Activated CD4-positive, alpha-beta T cell treated with anti-CD3 and anti-CD28 coated beads, Interleukin-2, amount 10 ng/mL, durations not matched to agents 24 days and 14 days (primary cell): ENCODE results near the gene BTG2. TPM values are rescaled to one million over a fixed set of nuclear protein-coding genes. Genes with fewer than 3 reads are reported as not detected.

ENCODE experiments used
- DNase-seq: peaks from one replicate; pipeline ENCODE4 v3.0.0; 2022
- H3K27ac Mint-ChIP-seq: one replicate; pipeline ENCODE4 v1.8.0; 2022; ENCODE audit warnings: mild to moderate bottlenecking, mixed read lengths
- H3K27me3 Mint-ChIP-seq: one replicate; pipeline ENCODE4 v1.8.0; 2022; ENCODE audit warnings: mixed read lengths
- H3K36me3 Mint-ChIP-seq: one replicate; pipeline ENCODE4 v1.8.0; 2022; ENCODE audit warnings: low read depth, mild to moderate bottlenecking, mixed read lengths
- H3K4me1 Mint-ChIP-seq: one replicate; pipeline ENCODE4 v1.8.0; 2021; ENCODE audit warnings: mixed read lengths
- H3K4me3 Mint-ChIP-seq: one replicate; pipeline ENCODE4 v1.8.0; 2022; ENCODE audit warnings: mild to moderate bottlenecking, moderate library complexity, mixed read lengths
- H3K9me3 Mint-ChIP-seq: one replicate; pipeline ENCODE4 v1.8.0; 2021; ENCODE audit warnings: mixed read lengths
- intact Hi-C: fragments of 100-400 bp; cut with micrococcal nuclease; formaldehyde crosslinking; loops from one replicate; pipeline ENCODE4 v1.15.1; 2023
- total RNA-seq: library from RNA; stranded (reverse); gene quantifications from 2 replicates; pipeline ENCODE4 v1.2.3, GENCODE V29; 2022

Gene BTG2
- total RNA-seq, 1 donor from 2014 or later, result 108 TPM

DNA sequence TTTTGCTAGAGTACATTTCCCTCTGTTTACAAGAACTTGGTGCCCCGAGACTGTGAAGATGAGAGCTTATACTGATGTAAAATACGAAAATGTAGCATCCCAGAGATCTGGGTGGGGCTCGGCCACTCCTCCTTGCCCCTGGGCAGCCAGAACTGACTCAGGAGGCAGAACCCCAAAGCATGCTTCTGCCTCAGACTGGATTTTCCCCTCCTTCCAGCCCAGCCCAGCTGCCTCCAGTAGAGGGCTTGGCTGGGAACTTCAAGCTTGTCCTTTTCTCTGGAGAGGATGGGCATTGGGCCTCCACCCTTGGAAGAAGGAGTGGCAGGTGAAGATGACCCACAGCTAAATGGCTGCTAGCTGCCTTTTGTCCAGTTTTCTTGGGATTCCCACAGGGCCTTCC lies 24.3 kb upstream of the BTG2 start:
- Mint-ChIP-seq H3K27ac (peak overlapping the region; percentile 28), H3K27me3 (no peaks in the 10 kb centered on the region), H3K4me1 (peaks cover 52% of the 10 kb centered on the region), H3K9me3 (no peaks in the 10 kb centered on the region), H3K4me3 (no peak overlapping the region), H3K36me3 (no peaks in the 10 kb centered on the region)
- intact Hi-C loops, result no loop called here
- no peak for DNase-seq

DNA sequence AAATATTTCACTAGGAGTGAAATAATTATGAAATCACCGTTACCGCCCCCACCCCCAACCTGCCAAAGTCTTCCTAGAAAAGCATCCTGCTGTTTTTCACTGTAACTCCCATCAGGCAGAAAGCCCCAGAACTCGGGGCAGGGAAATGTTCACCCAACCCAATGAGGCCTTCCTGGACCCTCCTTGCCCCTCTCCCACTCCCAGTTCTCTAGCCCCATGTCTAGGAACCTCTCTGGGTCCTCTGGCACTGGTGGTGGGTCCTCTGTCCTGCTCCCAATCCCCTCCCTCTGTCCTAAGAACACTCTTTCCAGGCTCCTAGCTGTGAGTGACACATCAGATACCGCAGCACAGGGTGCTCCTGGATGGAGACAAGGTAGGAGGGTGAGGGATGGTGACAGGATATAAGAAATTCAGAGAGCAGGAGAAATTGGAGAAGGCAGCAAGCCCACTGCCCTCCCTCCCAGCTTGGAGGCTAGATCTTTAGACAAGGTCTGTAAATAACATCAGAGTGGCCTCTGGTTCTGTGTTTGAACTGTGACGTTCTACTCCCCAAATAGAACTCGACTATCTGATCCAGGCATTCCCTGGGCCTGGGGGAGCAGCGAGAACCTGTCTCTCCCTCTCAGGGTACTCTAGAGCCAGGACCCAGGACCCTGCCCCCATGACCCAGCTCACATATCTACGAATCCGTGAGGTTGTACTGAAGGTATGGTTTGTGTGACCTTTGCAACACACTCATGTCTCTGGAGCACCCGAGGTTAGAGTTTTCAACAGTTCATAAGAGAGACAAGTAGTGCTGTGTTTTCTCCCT lies 23.3 kb upstream of the BTG2 start:
- intact Hi-C loops, result no loop called here
- no peak overlapping the region for H3K4me3 Mint-ChIP-seq
- H3K4me1 Mint-ChIP-seq, result peaks cover 54% of the 10 kb centered on the region
- H3K9me3 Mint-ChIP-seq, result no peaks in the 10 kb centered on the region
- no peaks in the 10 kb centered on the region for H3K27me3 Mint-ChIP-seq
- DNase-seq, result no peak
- H3K27ac Mint-ChIP-seq, result peak overlapping the region; percentile 35
- H3K36me3 Mint-ChIP-seq, result no peaks in the 10 kb centered on the region

DNA sequence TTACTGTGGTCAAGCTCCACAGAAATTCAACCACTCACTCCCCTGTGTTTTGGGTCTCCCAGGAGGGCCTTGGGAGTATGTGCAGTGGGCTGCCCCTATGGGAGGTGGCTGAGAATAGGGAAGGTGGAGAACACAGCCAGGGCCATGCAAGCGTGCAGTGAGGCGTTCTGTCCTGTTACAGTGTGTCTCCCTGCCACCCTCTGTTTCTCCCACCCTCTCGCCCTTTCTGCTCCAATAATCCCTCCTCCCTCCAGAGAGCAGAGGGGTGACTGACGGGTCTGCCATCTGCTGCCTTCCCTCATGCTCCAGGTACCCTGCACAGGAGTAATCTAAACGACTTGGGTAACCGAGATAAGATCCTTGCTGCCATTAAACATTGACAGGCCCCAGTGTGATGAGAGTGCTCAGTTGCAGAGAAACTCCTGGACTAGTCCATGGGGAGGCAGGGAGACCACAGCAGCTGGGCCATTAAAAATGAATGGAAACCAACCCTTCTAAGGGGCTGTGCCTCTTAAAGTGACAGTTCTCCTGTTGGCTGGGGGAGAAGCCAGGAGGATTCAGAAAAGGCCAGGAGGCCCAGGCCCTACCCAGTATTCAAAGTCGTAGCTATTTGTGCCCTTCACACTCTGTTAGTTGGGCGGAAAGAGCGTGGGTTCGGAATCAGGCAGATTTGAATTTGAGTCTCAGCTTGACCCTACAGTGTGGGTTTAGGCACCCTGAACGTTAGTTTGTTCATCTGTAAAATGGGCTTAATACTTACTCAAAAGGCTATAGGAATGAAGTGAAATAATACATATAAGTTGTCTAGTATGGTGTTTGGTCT lies 22.4 kb upstream of the BTG2 start:
- H3K9me3 Mint-ChIP-seq, result no peaks in the 10 kb centered on the region
- H3K4me1 Mint-ChIP-seq, result peaks cover 54% of the 10 kb centered on the region
- intact Hi-C loops, result no loop called here
- H3K4me3 Mint-ChIP-seq, result no peak overlapping the region
- DNase-seq, result no peak
- H3K27ac Mint-ChIP-seq, result peak overlapping the region; percentile 20
- peaks cover 2% of the 10 kb centered on the region for H3K36me3 Mint-ChIP-seq
- peaks cover 2% of the 10 kb centered on the region for H3K27me3 Mint-ChIP-seq

DNA sequence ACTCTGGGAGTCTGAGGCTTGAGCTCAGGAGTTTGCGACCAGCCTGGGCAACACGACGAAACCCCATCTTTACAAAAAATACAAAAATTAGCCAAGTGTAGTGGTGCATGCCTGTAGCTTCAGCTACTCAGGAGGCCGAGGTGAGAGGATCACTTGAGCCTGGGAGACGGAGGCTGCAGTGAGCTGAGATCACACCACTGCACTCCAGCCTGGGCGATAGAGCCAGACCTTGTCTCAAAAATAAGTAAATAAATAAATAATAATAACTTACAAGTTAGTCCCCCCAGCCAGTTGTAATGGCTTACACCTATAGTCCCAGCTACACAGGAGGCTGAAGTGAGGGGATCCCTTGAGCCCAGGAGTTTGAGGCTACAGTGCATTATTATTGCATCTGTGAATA lies 21.7 kb upstream of the BTG2 start:
- peaks cover 2% of the 10 kb centered on the region for H3K27me3 Mint-ChIP-seq
- no peak overlapping the region for H3K4me3 Mint-ChIP-seq
- H3K4me1 Mint-ChIP-seq, result peaks cover 54% of the 10 kb centered on the region
- H3K36me3 Mint-ChIP-seq, result peaks cover 2% of the 10 kb centered on the region
- intact Hi-C loops, result no loop called here
- H3K9me3 Mint-ChIP-seq, result no peaks in the 10 kb centered on the region
- H3K27ac Mint-ChIP-seq, result no peak overlapping the region
- no peak for DNase-seq

DNA sequence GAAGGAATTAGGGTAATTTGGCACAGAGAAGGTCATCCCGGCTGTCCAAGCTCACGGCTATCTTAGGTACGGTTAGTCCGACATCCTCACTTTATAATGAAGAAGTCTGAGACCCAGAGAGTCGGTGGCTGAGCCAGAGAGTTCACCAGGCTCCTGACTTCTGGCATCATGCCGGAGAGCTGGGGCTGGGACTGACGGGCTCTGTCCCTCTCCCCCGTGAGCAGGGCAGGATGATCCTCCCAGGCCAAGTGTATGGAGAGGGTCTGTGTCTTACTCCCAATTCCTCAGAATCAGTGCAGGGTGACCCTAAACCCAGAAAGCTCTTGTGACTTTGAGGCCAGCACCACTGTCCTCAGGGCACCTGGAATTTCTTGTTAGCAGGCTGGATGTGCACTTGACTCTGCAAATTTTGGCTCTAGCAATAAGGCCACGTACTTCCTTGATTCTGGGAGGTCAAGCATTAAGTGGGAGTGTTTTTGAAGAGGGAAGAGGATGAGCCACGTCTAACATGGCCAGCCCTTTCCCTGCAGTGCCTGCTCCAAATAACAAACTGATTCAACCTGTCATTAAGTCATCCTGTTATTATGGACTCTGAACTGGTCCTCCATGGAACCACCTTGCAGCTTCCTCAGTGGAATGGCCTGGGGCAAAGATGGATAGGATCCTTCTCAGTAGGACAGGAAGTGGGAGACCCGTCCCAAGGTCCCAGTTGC lies 20.8 kb upstream of the BTG2 start:
- intact Hi-C loops, result loop anchor here (5.0 kb wide), 1 partner anchor 343 kb away; the partner anchor contains the start of gene ATP2B4
- peaks cover 2% of the 10 kb centered on the region for H3K27me3 Mint-ChIP-seq
- no peaks in the 10 kb centered on the region for H3K9me3 Mint-ChIP-seq
- no peak overlapping the region for H3K4me3 Mint-ChIP-seq
- no peak overlapping the region for H3K27ac Mint-ChIP-seq
- no peak for DNase-seq
- peaks cover 58% of the 10 kb centered on the region for H3K4me1 Mint-ChIP-seq
- peaks cover 2% of the 10 kb centered on the region for H3K36me3 Mint-ChIP-seq

DNA sequence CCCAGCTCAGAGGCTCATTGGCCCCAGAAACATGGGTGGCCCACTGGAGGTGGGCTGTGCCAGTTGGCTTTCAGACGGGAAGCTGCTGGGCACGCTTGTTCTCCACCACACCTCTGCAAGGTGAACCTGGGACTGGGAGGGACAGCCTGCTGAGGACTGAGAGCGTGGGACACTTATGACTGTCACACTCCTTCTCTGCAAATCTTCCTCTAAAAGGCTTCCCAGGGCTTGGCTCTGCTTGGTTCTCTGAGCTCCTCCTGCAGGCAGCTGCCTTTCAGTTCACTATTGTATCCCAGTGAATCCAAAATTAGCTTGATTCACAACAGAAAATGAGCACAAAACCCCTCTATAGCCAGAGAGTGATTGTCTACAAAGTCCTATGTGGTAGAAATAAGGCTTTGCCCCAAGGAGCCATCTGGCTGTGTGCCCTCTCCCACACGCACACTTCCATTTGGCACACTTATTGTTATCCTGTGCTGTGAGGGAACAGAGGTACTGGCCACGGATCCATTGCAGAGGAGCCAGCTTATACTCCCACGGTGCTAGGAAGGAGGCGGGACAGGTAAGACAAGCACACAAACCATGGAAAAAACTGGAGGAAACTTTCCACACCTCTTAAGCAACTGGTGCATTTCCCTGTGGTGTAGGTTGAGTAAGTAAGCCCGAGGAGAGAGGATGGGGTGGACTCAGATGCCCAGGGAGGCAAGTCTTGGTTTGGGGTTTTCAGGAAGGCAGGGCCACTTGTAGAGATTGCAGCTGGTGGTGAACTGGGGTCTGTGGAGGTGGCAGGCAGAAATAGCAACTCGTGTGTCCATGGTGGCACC lies 18.9 kb upstream of the BTG2 start:
- peaks cover 2% of the 10 kb centered on the region for H3K36me3 Mint-ChIP-seq
- intact Hi-C loops, result loop anchor here (5.0 kb wide), 1 partner anchor 341 kb away; the partner anchor contains the start of gene ATP2B4
- H3K27ac Mint-ChIP-seq, result peak overlapping the region; percentile 97
- peaks cover 68% of the 10 kb centered on the region for H3K4me1 Mint-ChIP-seq
- DNase-seq, result peak; percentile 72
- H3K27me3 Mint-ChIP-seq, result peaks cover 2% of the 10 kb centered on the region
- H3K4me3 Mint-ChIP-seq, result peak overlapping the region; percentile 82
- H3K9me3 Mint-ChIP-seq, result no peaks in the 10 kb centered on the region

DNA sequence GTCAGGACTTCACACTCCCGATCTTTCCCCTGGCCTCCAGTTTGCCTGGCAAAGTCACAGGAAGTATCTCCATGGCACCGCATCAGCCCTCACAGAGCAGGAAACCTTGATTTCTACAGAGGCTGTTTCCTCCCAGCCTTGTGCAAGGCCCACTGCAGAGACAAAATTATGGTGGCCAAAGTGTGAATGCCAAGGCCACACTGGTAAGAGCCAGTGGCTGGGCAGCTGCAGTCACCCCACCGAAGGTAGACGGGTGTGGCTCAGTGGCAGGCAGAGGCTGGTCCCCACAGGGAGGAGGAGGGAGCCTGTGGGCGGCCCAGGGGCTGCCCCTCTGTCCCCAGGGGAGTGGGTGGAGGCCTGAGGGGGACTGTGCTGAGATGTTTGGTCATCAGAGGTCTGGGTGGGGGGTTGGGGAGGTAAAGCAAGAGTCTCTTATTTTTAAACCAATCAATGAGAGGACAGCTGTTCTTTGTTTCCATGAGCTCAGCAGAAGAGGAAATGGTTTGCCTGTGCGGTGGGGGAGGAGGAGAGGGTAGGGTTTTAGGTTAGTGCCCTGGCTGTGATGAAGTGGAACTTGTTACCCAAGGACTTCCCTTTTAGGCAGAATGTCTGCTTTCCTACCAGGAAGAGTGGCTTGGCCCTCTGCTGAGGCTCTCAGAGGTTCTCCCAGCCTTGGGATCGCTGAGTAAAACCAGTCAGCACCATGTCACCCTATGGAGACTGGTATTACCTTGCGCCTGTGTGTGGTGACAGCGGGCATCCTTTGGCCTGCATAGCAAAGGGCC lies 18.0 kb upstream of the BTG2 start:
- intact Hi-C loops, result loop anchor here (1.0 to 5.0 kb wide), 2 partner anchors 10 to 340 kb away; partner anchors contain the start of gene ATP2B4
- H3K36me3 Mint-ChIP-seq, result peaks cover 2% of the 10 kb centered on the region
- peaks cover 69% of the 10 kb centered on the region for H3K4me1 Mint-ChIP-seq
- peak overlapping the region; percentile 82 for H3K4me3 Mint-ChIP-seq
- DNase-seq, result peak; percentile 95
- peak overlapping the region; percentile 97 for H3K27ac Mint-ChIP-seq
- H3K9me3 Mint-ChIP-seq, result no peaks in the 10 kb centered on the region
- peaks cover 2% of the 10 kb centered on the region for H3K27me3 Mint-ChIP-seq

DNA sequence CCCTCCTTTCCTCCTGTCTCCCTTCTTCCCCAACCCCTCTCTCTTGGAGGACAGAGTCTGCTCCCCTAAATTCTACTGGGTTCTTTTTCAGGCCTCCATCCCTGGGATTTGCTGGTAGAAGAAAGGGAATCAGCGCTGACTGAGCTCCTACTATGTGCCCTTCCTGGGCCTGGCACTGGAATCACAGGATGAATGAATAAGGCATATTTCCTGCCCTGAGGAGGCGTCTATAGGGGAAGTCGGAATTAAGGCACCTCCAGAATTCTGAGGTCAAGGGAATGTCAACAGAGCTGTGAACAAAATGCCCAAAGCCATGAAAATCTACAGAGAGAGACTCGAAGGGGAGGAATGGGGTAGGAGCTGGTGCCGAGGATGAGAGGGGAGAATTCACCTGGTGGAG lies 17.4 kb upstream of the BTG2 start:
- Mint-ChIP-seq H3K27ac (peak overlapping the region; percentile 97), H3K4me1 (peaks cover 66% of the 10 kb centered on the region), H3K27me3 (peaks cover 2% of the 10 kb centered on the region), H3K4me3 (peak overlapping the region; percentile 82), H3K9me3 (no peaks in the 10 kb centered on the region), H3K36me3 (peaks cover 2% of the 10 kb centered on the region)
- intact Hi-C loops, result loop anchor here (1.0 to 5.0 kb wide), 3 partner anchors 11 to 365 kb away; partner anchors contain the start of gene ATP2B4
- DNase-seq, result no peak

DNA sequence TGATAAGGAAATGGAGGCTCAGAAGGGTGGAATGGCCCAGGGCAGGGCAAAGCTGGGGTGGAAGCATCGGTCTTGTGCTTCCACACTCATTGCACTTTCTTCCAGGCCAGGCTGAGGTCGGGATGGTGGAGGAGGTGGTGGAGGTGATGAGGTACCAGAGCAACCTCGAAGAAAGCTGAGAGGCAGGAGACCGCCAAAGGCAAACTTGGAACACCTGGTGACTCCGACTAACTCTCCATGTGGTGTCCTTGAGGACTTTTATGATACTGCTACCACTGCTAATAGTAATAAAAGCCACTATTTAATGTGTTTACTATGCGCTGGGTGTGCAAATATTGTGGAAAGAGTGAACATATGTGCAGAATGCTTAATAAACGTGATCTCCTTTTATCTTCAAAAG lies 16.9 kb upstream of the BTG2 start:
- intact Hi-C loops, result loop anchor here (2.0 to 5.0 kb wide), 2 partner anchors 339 to 364 kb away; partner anchors contain the start of gene ATP2B4

DNA sequence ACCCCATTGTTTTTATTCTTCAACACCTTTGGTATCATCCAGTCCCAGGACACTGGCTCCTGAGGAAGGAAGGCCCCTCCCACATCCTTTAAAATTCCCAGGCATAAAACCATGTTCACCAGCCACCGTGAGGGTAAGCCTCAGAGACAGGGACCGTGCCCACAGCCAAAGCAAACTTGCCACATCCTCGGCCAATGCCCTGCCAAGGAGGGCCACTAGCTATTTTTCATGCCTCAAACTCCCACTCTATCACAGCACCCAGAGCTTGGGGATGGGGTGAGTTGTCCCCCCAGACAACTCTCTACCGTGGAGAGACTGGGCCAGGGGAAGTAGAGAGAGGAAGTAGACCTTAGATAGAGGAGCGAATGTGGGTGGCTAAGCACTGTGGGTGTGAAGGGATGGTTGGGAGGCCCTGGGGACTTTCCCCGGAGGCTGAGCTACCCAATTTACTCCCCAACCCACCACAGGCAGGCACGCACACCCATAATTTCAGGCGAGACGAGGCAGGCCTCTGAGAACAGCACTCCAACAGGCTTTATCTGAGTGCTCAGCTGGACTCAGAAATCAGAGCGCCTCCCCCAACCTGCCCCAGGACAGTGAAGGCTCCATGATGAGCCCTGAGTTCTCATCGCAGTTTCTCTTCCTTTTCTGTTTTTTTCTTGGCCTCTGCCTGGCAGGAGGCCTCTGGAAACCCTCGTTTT lies 15.9 kb upstream of the BTG2 start:
- Mint-ChIP-seq H3K9me3 (no peaks in the 10 kb centered on the region), H3K4me1 (peaks cover 64% of the 10 kb centered on the region), H3K36me3 (peaks cover 2% of the 10 kb centered on the region), H3K4me3 (peak overlapping the region; percentile 82), H3K27me3 (peaks cover 2% of the 10 kb centered on the region), H3K27ac (peak overlapping the region; percentile 97)
- intact Hi-C loops, result loop anchor here (1.0 to 5.0 kb wide), 5 partner anchors 16 to 363 kb away; partner anchors contain the start of genes ATP2B4 and BTG2
- peak; percentile 97 for DNase-seq

More for the DNA sequence above, 16.9 kb upstream of the BTG2 start:
- Mint-ChIP-seq H3K36me3 (peaks cover 2% of the 10 kb centered on the region), H3K27ac (peak overlapping the region; percentile 97), H3K4me3 (peak overlapping the region; percentile 82), H3K9me3 (no peaks in the 10 kb centered on the region), H3K4me1 (peaks cover 64% of the 10 kb centered on the region), H3K27me3 (peaks cover 2% of the 10 kb centered on the region)
- DNase-seq, result peak; percentile 71

DNA sequence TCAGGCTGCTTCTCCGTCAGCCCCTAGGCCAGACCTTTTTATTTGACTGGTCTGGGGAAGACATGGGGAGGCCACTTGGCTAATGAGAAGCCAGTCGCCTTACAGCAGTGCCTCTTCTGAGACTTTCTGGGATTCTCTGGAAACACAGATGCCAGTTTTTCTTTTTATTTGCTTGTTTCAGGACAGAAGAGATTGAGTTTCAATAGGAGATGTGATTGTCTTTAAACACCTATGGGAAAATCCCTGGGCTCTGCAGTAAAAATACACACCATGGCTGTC lies 15.4 kb upstream of the BTG2 start:
- H3K36me3 Mint-ChIP-seq, result peaks cover 2% of the 10 kb centered on the region
- intact Hi-C loops, result loop anchor here (1.0 to 5.0 kb wide), 5 partner anchors 15 to 363 kb away; partner anchors contain the start of genes ATP2B4 and BTG2

More for the DNA sequence above, 15.4 kb upstream of the BTG2 start:
- Mint-ChIP-seq H3K4me1 (peaks cover 68% of the 10 kb centered on the region), H3K4me3 (peak overlapping the region; percentile 82), H3K27me3 (peaks cover 2% of the 10 kb centered on the region), H3K27ac (peak overlapping the region; percentile 97), H3K9me3 (no peaks in the 10 kb centered on the region)
- no peak for DNase-seq
